Ectodermal cell (in vitro differentiated cells): Measurements from ENCODE around the gene AP1S3.

Source experiments
- H3K27ac ChIP-seq: 2 replicates; pipeline ENCODE4 v1.7.0; 2013; ENCODE audit warnings: mild to moderate bottlenecking, low read depth, low read length; ENCODE audit not compliant: insufficient read depth, poor library complexity, severe bottlenecking
- H3K27me3 ChIP-seq: 2 replicates; pipeline ENCODE4 v1.7.0; 2013; ENCODE audit warnings: mild to moderate bottlenecking, low read length; ENCODE audit not compliant: insufficient read depth, control insufficient read depth, poor library complexity, severe bottlenecking
- H3K36me3 ChIP-seq: one replicate; pipeline ENCODE4 v1.7.0; 2013; ENCODE audit warnings: low read length; ENCODE audit not compliant: control insufficient read depth, insufficient read depth
- H3K4me1 ChIP-seq: one replicate; pipeline ENCODE4 v1.7.0; 2013; ENCODE audit warnings: low read length; ENCODE audit not compliant: control insufficient read depth, insufficient read depth
- H3K4me3 ChIP-seq: 2 replicates; pipeline ENCODE4 v1.7.0; 2013; ENCODE audit warnings: low read depth, low read length, control low read depth; ENCODE audit not compliant: insufficient read depth
- H3K9me3 ChIP-seq: 2 replicates; pipeline ENCODE4 v1.7.0; 2013; ENCODE audit warnings: mild to moderate bottlenecking, low read length, moderate library complexity; ENCODE audit not compliant: control insufficient read depth
- WGBS, 2 experiments: methylation state at CpG; one replicate each; pipeline ENCODE4 v1.1.7; 2013; ENCODE audit warnings: missing lambda C conversion rate in 2 of 2; 5-methylcytosine and 5-hydroxymethylcytosine counted together

The AP1S3 gene

DNA sequence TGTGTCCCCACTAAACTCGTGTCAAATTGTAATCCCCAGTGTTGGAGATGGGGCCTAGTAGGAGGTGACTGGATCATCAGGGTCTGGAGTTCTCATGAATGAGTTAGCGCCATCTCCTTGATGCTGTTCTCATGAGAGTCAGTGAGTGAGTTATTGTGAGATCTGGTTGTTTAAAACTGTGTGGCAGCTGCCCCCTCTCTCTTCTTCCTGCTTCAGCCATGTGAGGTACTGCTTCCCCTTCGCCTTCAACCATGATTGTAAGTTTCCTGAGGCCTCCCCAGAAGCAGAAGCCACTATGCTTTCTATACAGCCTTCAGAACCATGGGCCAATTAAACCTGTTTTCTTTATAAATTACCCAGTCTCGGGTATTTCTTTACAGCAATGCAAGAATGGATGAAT is 50.4 kb downstream of the AP1S3 start:
- no peak overlapping the region for H3K4me3 ChIP-seq
- no peaks in the 10 kb centered on the region for H3K36me3 ChIP-seq
- H3K4me1 ChIP-seq = no peaks in the 10 kb centered on the region
- H3K9me3 ChIP-seq = no peaks in the 10 kb centered on the region
- 82 to 91% methylated on average over 3 to 4 of the region's 4 CpGs for WGBS, 2 experiments
- H3K27ac ChIP-seq = no peak overlapping the region
- no peaks in the 10 kb centered on the region for H3K27me3 ChIP-seq

- 90 to 91% methylated on average over 5 of the region's 5 CpGs for WGBS, 2 experiments
- Histone ChIP-seq H3K9me3 (no peaks in the 10 kb centered on the region), H3K4me3 (no peak overlapping the region), H3K27ac (no peak overlapping the region), H3K27me3 (no peaks in the 10 kb centered on the region), H3K4me1 (no peaks in the 10 kb centered on the region), H3K36me3 (no peaks in the 10 kb centered on the region)
Observed at GRCh38 chr2:223786236-223786635, 51.1 kb downstream of the AP1S3 start.

- Histone ChIP-seq H3K9me3 (no peaks in the 10 kb centered on the region), H3K27me3 (no peaks in the 10 kb centered on the region), H3K36me3 (no peaks in the 10 kb centered on the region), H3K4me3 (no peak overlapping the region), H3K4me1 (no peaks in the 10 kb centered on the region), H3K27ac (no peak overlapping the region)
- 88 to 93% methylated on average over 5 of the region's 5 CpGs for WGBS, 2 experiments
Observed at GRCh38 chr2:223784221-223784772, 53.1 kb downstream of the AP1S3 start.

- no peaks in the 10 kb centered on the region for H3K27me3 ChIP-seq
- no peak overlapping the region for H3K4me3 ChIP-seq
- 88 to 94% methylated on average over 2 to 3 of the region's 3 CpGs for WGBS, 2 experiments
- no peaks in the 10 kb centered on the region for H3K9me3 ChIP-seq
- H3K27ac ChIP-seq = no peak overlapping the region
- no peaks in the 10 kb centered on the region for H3K36me3 ChIP-seq
- no peaks in the 10 kb centered on the region for H3K4me1 ChIP-seq
Observed at GRCh38 chr2:223782629-223783028, 54.8 kb downstream of the AP1S3 start.

DNA sequence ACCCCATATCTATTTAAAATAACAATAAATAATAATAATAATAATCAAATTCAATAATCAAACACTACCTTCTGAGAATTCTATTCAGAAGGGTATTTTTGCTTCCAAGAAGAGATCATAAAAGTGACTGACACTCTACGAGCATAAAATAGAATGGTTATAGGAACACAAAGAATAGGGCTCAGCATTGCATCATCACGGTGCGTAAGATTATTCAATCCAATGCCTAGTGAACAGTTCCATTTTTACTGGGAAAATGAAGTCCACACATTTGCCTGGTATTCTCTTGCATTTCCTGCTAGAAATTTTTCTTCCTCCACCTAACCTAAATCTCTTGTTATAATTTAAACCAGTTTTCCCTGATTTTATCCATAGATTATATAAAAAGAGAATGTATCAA is 55.8 kb downstream of the AP1S3 start:
- Histone ChIP-seq H3K36me3 (no peaks in the 10 kb centered on the region), H3K27ac (no peak overlapping the region), H3K4me1 (no peaks in the 10 kb centered on the region), H3K4me3 (no peak overlapping the region), H3K27me3 (no peaks in the 10 kb centered on the region), H3K9me3 (no peaks in the 10 kb centered on the region)
- 97% methylated on average over 3 of the region's 3 CpGs for WGBS, 2 experiments

DNA sequence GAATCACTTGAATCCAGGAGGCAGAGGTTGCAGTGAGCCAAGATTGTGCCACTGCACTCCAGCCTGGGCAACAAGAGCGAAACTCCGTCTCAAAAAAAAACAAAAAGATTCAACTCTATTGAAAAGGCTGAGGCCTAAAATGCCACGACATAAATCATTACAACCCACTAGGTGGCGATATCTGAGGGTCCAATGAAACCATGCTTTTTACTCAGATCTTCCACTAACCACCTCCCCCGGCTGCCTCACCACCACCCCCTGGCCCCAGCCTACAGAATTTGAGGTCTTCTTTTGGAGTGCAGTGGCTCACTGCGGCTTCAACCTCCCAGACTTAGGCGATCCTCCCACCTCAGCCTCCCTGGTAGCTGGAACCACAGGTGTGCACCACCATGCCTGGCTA is 57.5 kb downstream of the AP1S3 start:
- H3K4me1 ChIP-seq = no peaks in the 10 kb centered on the region
- no peaks in the 10 kb centered on the region for H3K36me3 ChIP-seq
- no peak overlapping the region for H3K27ac ChIP-seq
- no peaks in the 10 kb centered on the region for H3K9me3 ChIP-seq
- WGBS, 2 experiments = 86% methylated on average over 7 of the region's 7 CpGs
- no peak overlapping the region for H3K4me3 ChIP-seq
- H3K27me3 ChIP-seq = no peaks in the 10 kb centered on the region

GRCh38 chr2:223774193-223774592 is 63.2 kb downstream of the AP1S3 start:
- Histone ChIP-seq H3K9me3 (no peaks in the 10 kb centered on the region), H3K4me3 (no peak overlapping the region), H3K27ac (no peak overlapping the region), H3K27me3 (no peaks in the 10 kb centered on the region), H3K36me3 (no peaks in the 10 kb centered on the region), H3K4me1 (no peaks in the 10 kb centered on the region)
- WGBS, 2 experiments = 94 to 97% methylated on average over 6 to 7 of the region's 8 CpGs

GRCh38 chr2:223772363-223772762 is 65.0 kb downstream of the AP1S3 start:
- Histone ChIP-seq H3K4me1 (no peaks in the 10 kb centered on the region), H3K27me3 (no peaks in the 10 kb centered on the region), H3K36me3 (no peaks in the 10 kb centered on the region), H3K9me3 (no peaks in the 10 kb centered on the region), H3K27ac (no peak overlapping the region), H3K4me3 (no peak overlapping the region)
- WGBS, 2 experiments = 96 to 100% methylated on average over 1 to 3 of the region's 3 CpGs

DNA sequence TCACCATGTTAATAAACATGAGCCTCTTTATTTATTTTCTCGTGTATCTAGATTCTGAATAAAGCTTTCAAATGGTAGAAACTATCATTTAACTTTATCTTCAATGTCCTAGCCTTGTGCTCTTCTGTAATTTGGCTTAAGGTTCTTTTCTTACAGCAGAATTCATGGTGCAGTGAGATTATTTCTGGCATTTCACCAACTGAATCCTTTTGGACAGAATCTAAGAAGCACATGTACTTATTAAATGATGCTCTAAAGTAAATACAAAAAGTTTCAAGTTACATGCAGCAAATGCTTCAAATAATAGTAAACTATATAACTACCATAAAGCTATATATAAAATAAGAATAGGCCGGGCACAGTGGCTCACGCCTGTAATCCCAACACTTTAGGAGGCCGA is 65.9 kb downstream of the AP1S3 start:
- WGBS, 2 experiments = 83 to 100% methylated on average over 4 of the region's 4 CpGs
- no peaks in the 10 kb centered on the region for H3K27me3 ChIP-seq
- H3K4me1 ChIP-seq = no peaks in the 10 kb centered on the region
- no peak overlapping the region for H3K27ac ChIP-seq
- no peaks in the 10 kb centered on the region for H3K36me3 ChIP-seq
- H3K4me3 ChIP-seq = no peak overlapping the region
- H3K9me3 ChIP-seq = no peaks in the 10 kb centered on the region

GRCh38 chr2:223768179-223768578 is 69.2 kb downstream of the AP1S3 start:
- no peaks in the 10 kb centered on the region for H3K36me3 ChIP-seq
- no peak overlapping the region for H3K4me3 ChIP-seq
- 91 to 94% methylated on average over 3 of the region's 3 CpGs for WGBS, 2 experiments
- H3K27me3 ChIP-seq = no peaks in the 10 kb centered on the region
- no peaks in the 10 kb centered on the region for H3K4me1 ChIP-seq
- no peak overlapping the region for H3K27ac ChIP-seq
- no peaks in the 10 kb centered on the region for H3K9me3 ChIP-seq

GRCh38 chr2:223767341-223767740 is 70.0 kb downstream of the AP1S3 start:
- H3K36me3 ChIP-seq = no peaks in the 10 kb centered on the region
- no peaks in the 10 kb centered on the region for H3K4me1 ChIP-seq
- H3K4me3 ChIP-seq = no peak overlapping the region
- H3K27ac ChIP-seq = no peak overlapping the region
- no peaks in the 10 kb centered on the region for H3K27me3 ChIP-seq
- no peaks in the 10 kb centered on the region for H3K9me3 ChIP-seq
